Epithelial cell of proximal tubule (primary cell): ENCODE measurements around the gene ATRN. TPM values are rescaled to one million over a fixed set of nuclear protein-coding genes. Genes with fewer than 3 reads are reported as not detected.
"Not testable (repeated sequence)": the region's sequence is repeated elsewhere in the genome, so short reads cannot be mapped to it uniquely, and the experiment has no call there.

Source experiments
- DNase-seq: peaks from one replicate; pipeline ENCODE4 v3.0.0-alpha.2; 2011; ENCODE audit warnings: low read depth
- H3K4me3 ChIP-seq: 2 replicates; pipeline ENCODE4 v1.5.1; 2011; ENCODE audit warnings: low read depth, mild to moderate bottlenecking, low read length
- CTCF ChIP-seq: conservative IDR thresholded peaks from 2 replicates; pipeline ENCODE4 v1.5.1; 2012; ENCODE audit warnings: low read depth, mild to moderate bottlenecking, low read length
- total RNA-seq: library from RNA; depleted of rRNA; stranded (reverse); fragments of >200 nt; gene quantifications from 2 replicates; pipeline ENCODE4 v1.2.3, GENCODE V29; 2015

The ATRN gene
- total RNA-seq, 1 donor from 2014 or later = 15.4 TPM

- no peak overlapping the region for H3K4me3 ChIP-seq
- no peak for DNase-seq
- TF ChIP-seq CTCF = no peak
Observed at GRCh38 chr20:3586093-3586492, 115.3 kb downstream of the ATRN start.

GRCh38 chr20:3590164-3590563 is 119.3 kb downstream of the ATRN start:
- no peak for DNase-seq
- H3K4me3 ChIP-seq = no peak overlapping the region
- no peak for TF ChIP-seq CTCF

GRCh38 chr20:3592931-3593330 is 122.1 kb downstream of the ATRN start:
- no peak for DNase-seq
- no peak overlapping the region for H3K4me3 ChIP-seq
- TF ChIP-seq CTCF = no peak

DNA sequence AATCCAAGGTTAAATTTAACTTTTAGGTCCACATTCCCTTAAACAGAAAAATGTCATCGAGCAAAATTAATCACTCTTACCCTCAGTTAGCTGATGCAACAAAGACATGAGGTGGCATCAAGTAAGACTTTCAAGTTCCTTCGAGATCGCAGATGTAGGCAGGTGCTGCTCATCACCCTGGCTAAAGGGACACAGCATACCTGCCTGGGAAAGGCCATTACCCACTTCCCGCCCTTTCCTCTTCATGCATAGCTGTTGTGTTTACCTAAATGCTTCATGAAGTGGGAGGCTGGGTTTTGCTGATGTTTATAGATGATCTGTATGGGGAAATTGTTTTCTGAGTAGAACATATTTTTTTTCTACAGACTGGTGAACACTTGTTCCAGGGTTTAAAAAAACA is 124.7 kb downstream of the ATRN start:
- DNase-seq = no peak
- no peak for TF ChIP-seq CTCF
- no peak overlapping the region for H3K4me3 ChIP-seq

GRCh38 chr20:3603108-3603507 is 132.3 kb downstream of the ATRN start:
- DNase-seq = no peak
- H3K4me3 ChIP-seq = no peak overlapping the region
- no peak for TF ChIP-seq CTCF

DNA sequence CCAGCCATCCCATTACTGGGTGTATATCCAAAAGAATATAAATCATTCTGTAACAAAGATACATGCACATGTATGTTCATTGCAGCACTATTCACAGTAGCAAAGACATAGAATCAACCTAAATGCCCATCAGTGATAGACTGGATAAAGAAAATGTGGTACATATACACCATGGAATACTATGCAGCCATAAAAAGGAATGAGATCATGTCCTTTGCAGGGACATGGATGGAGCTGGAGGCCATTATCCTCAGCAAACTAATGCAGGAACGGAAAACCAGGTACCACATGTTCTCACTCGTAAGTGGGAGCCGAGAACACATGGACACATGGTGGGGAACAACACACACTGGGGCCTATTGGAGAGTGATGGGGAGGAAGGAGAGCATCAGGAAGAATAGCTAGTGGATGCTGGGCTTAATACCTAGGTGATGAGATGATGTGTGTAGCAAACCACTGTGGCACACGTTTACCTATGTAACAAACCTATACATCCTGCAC is 134.6 kb downstream of the ATRN start:
- not testable (repeated sequence) for H3K4me3 ChIP-seq, DNase-seq

GRCh38 chr20:3606021-3606420 is 135.2 kb downstream of the ATRN start:
- DNase-seq = no peak
- TF ChIP-seq CTCF = no peak
- no peak overlapping the region for H3K4me3 ChIP-seq
